HG02623 (cell line): ENCODE measurements around the gene FOXI3.
"Not testable (repeated sequence)": the region's sequence is repeated elsewhere in the genome, so short reads cannot be mapped to it uniquely, and the experiment has no call there.

ENCODE experiments used
- ATAC-seq: cut with Tn5 transposase; IDR thresholded peaks from one replicate; pipeline ENCODE4 v1.9.1; 2021; ENCODE audit warnings: moderate library complexity; ENCODE audit not compliant: unreplicated experiment

FOXI3 gene

DNA sequence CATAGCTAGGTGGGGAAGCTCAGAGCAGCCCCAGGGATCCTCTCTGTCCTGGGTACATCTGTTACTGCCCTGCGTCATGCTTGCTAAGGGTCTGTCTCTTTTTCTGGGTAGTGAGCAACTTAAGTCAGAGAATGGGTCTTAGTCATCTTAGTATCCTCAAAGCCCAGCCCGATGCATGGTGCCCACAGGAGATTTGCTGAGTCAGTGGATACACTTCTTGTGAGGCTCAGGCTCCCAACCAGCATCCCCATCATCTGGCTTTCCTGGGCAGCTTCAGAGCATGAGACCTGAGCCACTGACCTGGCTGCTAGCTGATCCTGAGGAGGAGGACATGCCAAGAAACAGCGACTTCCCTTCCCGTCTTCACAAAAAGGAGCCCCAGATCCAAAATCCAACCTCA is 10.0 kb downstream of the FOXI3 start:
- ATAC-seq = no peak

DNA sequence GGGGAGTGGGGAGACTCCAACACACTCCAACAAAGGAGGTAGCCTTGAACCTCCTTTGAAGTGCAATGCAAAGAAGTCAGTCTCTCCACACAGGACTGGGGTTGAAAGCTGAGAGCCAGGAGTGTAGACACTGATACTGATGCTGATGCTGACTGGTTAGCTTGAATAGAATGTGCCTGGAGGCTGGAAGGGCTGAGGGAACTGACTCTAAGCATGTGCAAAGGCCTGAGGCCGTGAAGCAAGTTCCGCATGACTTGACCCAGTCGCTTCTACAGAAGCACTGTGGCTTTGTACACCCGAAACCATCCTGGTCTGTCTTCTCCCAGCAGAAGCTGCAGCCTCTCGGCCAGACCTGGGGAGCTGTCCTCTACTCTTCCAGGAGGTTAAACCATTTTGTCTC is 10.4 kb downstream of the FOXI3 start:
- ATAC-seq = no peak

GRCh38 chr2:88437010-88437409 is 15.5 kb downstream of the FOXI3 start:
- no peak for ATAC-seq

DNA sequence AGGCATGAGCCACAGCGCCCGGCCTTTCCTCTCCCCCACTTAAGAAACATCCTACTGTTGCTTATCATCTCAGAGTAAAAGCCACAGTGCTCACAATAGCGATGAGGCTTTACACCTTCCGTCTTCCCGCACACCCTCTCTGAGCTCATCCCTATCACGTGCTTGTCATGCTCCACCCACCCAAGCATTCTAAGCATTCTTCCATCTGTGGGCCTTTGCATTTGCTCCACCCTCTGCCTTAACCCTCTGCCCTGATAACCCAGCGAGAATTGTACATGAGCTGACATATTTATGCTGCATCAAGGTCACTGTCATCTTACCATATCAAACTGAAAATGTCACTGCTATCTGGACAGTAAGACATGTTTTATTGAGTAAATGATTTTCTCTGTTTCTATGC is 22.6 kb downstream of the FOXI3 start:
- ATAC-seq = no peak

DNA sequence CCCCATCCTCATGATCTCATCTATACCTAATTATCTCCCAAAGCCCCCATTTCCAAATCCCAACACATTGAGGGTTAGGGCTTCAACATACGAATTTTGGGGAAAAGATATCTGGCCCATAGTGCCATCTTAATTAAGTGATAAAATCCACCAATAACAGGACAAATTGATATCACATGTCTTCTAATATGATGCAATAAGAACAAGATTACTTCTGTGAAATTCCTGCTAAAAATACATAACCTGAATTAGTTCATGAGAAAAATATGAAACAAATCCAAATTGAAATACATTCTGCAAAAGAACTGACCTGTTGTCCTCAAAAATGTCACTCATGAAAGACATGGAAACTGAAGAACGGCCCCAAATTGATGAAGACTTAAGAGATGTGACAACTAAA is 28.8 kb downstream of the FOXI3 start:
- ATAC-seq = no peak

DNA sequence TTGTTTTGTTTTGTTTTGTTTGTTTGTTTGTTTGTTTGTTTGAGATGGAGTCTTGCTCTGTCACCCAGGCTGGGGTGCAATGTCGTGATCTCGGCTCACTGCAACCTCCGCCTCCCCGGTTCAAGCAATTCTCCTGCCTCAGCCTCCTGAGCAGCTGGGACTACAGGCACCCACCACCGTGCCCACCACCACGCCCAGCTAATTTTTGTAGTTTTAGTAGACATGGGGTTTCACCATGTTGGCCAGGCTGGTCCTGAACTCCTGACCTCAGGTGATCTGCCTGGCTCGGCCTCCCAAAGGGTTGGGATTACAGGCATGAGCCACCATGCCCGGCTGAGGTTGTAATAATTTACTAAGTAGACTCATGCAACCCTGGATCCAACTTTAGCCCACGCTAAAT is 33.4 kb downstream of the FOXI3 start:
- not testable (repeated sequence) for ATAC-seq

DNA sequence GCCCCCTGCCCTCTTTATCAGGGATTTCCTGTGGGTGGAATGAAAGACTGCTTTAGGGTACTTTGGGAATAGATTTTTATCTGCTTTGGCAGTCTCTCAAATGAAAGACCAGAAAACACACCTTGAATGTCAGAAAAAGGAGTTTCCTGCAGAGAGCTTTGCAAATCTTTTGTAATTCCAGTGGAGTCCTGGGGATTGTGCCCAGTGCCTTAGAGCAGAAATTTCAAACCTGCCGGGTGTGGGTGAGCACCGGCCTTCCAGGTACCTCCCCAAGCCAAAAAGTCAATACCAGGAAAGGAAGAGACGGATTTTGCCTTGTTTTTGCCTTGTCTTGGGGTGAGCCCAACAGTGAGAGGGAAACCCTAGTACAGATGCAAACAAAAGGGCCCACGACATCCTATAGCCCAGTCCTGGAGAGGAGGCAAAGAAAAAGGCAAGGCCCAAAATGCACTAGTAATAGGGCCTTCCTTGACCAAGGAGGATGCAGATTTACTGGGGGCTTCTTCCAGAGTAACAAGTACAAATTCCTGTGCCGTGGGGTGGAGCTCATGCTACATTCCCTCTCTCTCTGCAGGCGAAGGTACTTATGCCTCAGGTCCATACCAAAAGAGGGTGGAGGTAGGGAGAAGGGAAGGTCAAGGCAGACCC is 36.4 kb downstream of the FOXI3 start:
- ATAC-seq = no peak

- not testable (repeated sequence) for ATAC-seq
Measured at GRCh38 chr2:88408870-88409269, 43.6 kb downstream of the FOXI3 start.

GRCh38 chr2:88400037-88400767 is 52.3 kb downstream of the FOXI3 start:
- ATAC-seq = no peak

- ATAC-seq = no peak
Measured at GRCh38 chr2:88398180-88398579, 54.3 kb downstream of the FOXI3 start.
